Activated B cell treated with CpG ODN at 0.5 μM for 24 hours (primary cell): ENCODE results near the gene TBCCD1. TPM values are rescaled to one million over a fixed set of nuclear protein-coding genes. Genes with fewer than 3 reads are reported as not detected.

Experiments used
- ATAC-seq: fragments of 200-7000 bp; cut with Tn5 transposase; one replicate; pipeline ENCODE4 v1.10.0; 2021; ENCODE audit warnings: low read depth, mild to moderate bottlenecking, moderate library complexity
- CTCF ChIA-PET: fragments of 350-600 bp; sonication (Branson Sonifier 250); formaldehyde crosslinking; loops from one replicate; lab custom pipeline; 2021; ENCODE audit warnings: antibody characterized with exemption; lab: Charles Lee
- POLR2A ChIA-PET: fragments of 350-600 bp; sonication (Branson Sonifier 250); formaldehyde crosslinking; loops from one replicate; lab custom pipeline; 2021; ENCODE audit warnings: antibody characterized with exemption; lab: Charles Lee
- DNase-seq: peaks from one replicate; pipeline ENCODE4 v3.0.0; 2022
- H3K27ac Mint-ChIP-seq: one replicate; pipeline ENCODE4 v1.8.0; 2020; ENCODE audit warnings: mixed read lengths
- H3K27me3 Mint-ChIP-seq: one replicate; pipeline ENCODE4 v1.8.0; 2021; ENCODE audit warnings: mixed read lengths
- H3K36me3 Mint-ChIP-seq: one replicate; pipeline ENCODE4 v1.8.0; 2021; ENCODE audit warnings: low read depth, mixed read lengths
- H3K4me1 Mint-ChIP-seq: one replicate; pipeline ENCODE4 v1.8.0; 2021; ENCODE audit warnings: mixed read lengths
- H3K4me3 Mint-ChIP-seq: one replicate; pipeline ENCODE4 v1.8.0; 2020; ENCODE audit warnings: mild to moderate bottlenecking, mixed read lengths
- H3K9me3 Mint-ChIP-seq: one replicate; pipeline ENCODE4 v1.8.0; 2020; ENCODE audit warnings: mixed read lengths
- intact Hi-C: fragments of 100-400 bp; cut with micrococcal nuclease; formaldehyde crosslinking; loops from one replicate; pipeline ENCODE4 v1.15.1; 2024
- total RNA-seq: library from RNA; stranded (reverse); gene quantifications from 2 replicates; pipeline ENCODE4 v1.2.3, GENCODE V29; 2022
- TF ChIP-seq, protein P1 (sequence below): fragments of 200-600 bp; IDR thresholded peaks from one replicate; pipeline ENCODE4 v1.8.0; 2022; ENCODE audit warnings: antibody characterized with exemption, mild to moderate bottlenecking

The TBCCD1 gene
- total RNA-seq, 1 donor from 2014 or later: 15.4 TPM

DNA sequence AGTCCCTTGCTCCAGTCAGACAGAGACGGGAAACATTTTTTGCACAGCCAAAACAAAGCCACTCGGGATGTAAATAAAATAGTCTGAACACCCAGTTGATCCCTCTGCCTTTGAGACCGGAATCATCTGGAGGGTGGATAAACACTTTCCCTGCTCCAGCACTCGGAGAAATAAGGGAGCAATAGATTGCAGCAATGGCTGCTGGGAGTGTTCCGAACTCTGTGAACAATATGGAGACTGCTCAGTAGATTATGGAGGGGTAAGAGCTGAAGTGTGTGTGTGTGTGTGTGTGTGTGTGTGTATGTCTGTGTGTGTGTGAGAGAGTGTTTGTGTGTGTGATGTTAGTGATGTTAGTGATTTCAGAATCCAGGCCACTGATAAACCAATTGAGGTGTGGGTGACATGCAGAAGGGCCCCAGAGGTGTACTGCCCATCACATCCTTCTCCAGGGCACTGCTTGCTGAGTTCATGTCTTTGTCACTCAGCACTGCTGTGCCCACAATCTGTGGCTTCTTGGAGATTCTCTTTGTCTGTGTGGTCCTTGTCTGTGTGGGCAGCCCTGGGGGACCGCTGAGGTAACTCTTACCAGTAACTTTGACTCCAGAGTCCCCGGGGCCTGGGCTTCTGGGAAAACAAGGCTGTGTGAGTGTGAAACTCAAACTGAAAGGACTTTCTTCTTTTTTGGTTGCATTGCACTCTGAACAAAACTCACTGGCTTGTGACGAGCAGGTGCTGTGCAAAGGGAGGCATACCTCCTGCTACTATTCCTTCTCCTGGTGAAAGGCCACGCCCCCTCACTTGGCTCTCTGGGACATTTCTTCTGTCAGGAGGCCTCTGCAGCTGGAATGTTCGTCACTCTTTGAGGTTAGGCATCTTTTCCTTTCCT lies 45.9 kb downstream of the TBCCD1 start:
- peak; percentile 33 for DNase-seq
- Mint-ChIP-seq H3K4me3 (peak overlapping the region; percentile 41), H3K36me3 (no peaks in the 10 kb centered on the region), H3K4me1 (peaks cover 76% of the 10 kb centered on the region), H3K27me3 (peaks cover 2% of the 10 kb centered on the region), H3K27ac (peak overlapping the region; percentile 87), H3K9me3 (no peaks in the 10 kb centered on the region)
- ChIA-PET CTCF (interaction anchor here (1.0 kb wide), 1 partner anchor 8 kb away, joined by 4 read pairs; no protein-coding TSS in a partner anchor), POLR2A (interaction anchor here (0.5 to 6.5 kb wide), 3 partner anchors 13 to 213 kb away, joined by 3 to 50 read pairs (median 6); no protein-coding TSS in a partner anchor)
- intact Hi-C loops: no loop called here
- peak; percentile 33 for ATAC-seq
- TF ChIP-seq, protein P1, sequence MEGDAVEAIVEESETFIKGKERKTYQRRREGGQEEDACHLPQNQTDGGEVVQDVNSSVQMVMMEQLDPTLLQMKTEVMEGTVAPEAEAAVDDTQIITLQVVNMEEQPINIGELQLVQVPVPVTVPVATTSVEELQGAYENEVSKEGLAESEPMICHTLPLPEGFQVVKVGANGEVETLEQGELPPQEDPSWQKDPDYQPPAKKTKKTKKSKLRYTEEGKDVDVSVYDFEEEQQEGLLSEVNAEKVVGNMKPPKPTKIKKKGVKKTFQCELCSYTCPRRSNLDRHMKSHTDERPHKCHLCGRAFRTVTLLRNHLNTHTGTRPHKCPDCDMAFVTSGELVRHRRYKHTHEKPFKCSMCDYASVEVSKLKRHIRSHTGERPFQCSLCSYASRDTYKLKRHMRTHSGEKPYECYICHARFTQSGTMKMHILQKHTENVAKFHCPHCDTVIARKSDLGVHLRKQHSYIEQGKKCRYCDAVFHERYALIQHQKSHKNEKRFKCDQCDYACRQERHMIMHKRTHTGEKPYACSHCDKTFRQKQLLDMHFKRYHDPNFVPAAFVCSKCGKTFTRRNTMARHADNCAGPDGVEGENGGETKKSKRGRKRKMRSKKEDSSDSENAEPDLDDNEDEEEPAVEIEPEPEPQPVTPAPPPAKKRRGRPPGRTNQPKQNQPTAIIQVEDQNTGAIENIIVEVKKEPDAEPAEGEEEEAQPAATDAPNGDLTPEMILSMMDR: no peak

DNA sequence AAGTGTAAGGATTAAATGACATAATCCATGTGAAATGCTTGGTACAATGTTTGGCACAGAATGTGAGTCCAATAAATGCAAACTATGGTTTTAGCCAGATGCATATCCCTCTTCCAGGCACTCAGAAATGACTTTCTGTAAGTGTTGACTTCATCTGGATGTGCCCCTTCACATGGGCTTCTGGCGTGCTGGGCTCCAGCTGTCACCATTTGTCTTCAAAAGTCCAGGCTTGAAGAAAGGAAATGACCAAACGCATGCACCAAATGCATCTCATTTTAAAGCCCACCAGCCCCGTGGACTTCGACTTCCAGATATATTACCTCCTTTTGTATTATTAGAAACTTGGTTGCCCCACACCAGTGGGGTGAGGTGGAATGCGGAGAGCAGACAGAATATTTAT lies 46.7 kb downstream of the TBCCD1 start:
- no peak overlapping the region for H3K4me3 Mint-ChIP-seq
- no peak for DNase-seq
- intact Hi-C loops: no loop called here
- H3K27ac Mint-ChIP-seq: peak overlapping the region; percentile 87
- TF ChIP-seq, protein P1: no peak
- peaks cover 76% of the 10 kb centered on the region for H3K4me1 Mint-ChIP-seq
- H3K36me3 Mint-ChIP-seq: no peaks in the 10 kb centered on the region
- ATAC-seq: no peak
- H3K9me3 Mint-ChIP-seq: no peaks in the 10 kb centered on the region
- peaks cover 2% of the 10 kb centered on the region for H3K27me3 Mint-ChIP-seq
- POLR2A ChIA-PET: interaction anchor here (1.2 to 6.5 kb wide), 2 partner anchors 14 to 47 kb away, joined by 6 to 50 read pairs; no protein-coding TSS in a partner anchor
- CTCF ChIA-PET: interaction anchor here (1.0 to 1.4 kb wide), 2 partner anchors 9 to 19 kb away, joined by 4 read pairs; no protein-coding TSS in a partner anchor

DNA sequence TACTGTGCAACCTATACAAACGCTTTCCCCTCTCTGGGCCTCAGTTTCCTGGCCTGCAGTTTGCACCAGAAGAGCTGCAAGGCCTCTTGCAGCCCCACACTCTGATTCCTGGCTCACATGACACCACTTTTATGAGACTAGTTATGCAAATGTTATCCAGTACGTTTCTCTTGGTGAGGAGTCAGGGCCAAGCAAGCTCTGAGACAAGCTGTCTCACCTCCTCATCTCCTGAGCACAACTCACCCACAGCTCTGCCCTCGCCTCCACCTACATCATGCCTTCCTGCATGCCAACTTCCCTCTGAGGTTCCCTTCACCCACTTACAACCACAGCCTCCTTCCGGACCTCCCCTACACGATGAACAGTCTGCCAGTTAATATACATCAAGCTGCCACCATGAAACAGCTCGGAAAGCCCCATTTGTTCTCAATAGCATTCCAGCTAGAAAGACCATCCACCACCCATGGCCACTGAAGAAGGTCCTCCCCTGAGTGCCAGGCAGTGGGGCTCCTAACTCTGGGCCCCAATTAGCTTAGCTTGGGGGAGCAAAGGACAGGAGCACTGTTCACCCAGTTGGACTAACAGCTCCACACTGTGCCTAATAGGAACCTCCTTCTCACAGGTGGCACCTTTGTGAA lies 48.0 kb downstream of the TBCCD1 start:
- intact Hi-C loops: loop anchor here (1.0 to 5.0 kb wide), 2 partner anchors 13 to 157 kb away; partner anchors contain the start of gene DGKG
- ChIA-PET POLR2A (interaction anchor here (0.6 to 6.5 kb wide), 8 partner anchors 10 to 583 kb away, joined by 3 to 50 read pairs (median 4); partner anchors contain the start of gene DGKG), CTCF (interaction anchor here (0.8 to 2.2 kb wide), 7 partner anchors 10 to 536 kb away, joined by 3 to 10 read pairs (median 5); no protein-coding TSS in a partner anchor)
- Mint-ChIP-seq H3K27me3 (peaks cover 3% of the 10 kb centered on the region), H3K27ac (peak overlapping the region; percentile 81), H3K9me3 (no peaks in the 10 kb centered on the region), H3K36me3 (no peaks in the 10 kb centered on the region), H3K4me1 (peaks cover 79% of the 10 kb centered on the region), H3K4me3 (peak overlapping the region; percentile 36)
- peak; percentile 80 for ATAC-seq
- TF ChIP-seq, protein P1: no peak
- DNase-seq: peak; percentile 30

DNA sequence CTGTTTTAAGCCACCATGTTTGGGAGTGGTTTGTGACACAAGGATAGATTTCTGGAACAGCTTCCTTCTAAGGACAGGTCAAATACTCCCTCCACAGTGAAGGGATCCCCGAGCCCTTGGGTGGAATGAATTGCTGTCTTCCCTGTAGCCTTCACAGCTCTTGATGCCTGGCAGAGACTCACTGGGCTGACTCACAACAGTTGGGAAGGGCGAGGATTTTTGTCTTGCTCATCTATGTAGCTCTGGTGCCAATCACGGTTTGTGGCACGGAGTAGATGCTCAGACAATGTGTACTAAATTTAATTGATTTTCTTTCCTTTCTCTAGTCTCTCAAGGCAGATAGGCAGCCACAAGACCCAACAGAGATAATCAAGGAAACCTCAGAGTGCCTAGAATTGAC lies 49.9 kb downstream of the TBCCD1 start:
- H3K9me3 Mint-ChIP-seq: no peaks in the 10 kb centered on the region
- ChIA-PET CTCF (interaction anchor here (1.2 to 1.4 kb wide), 2 partner anchors 12 to 17 kb away, joined by 3 read pairs; no protein-coding TSS in a partner anchor), POLR2A (interaction anchor here (1.3 to 6.5 kb wide), 2 partner anchors 9 to 17 kb away, joined by 4 to 50 read pairs; no protein-coding TSS in a partner anchor)
- no peaks in the 10 kb centered on the region for H3K36me3 Mint-ChIP-seq
- ATAC-seq (no peak), DNase-seq (no peak)
- H3K4me1 Mint-ChIP-seq: peaks cover 76% of the 10 kb centered on the region
- no peak overlapping the region for H3K27ac Mint-ChIP-seq
- TF ChIP-seq, protein P1: no peak
- H3K27me3 Mint-ChIP-seq: peaks cover 3% of the 10 kb centered on the region
- H3K4me3 Mint-ChIP-seq: no peak overlapping the region
- intact Hi-C loops: loop anchor here (5.0 kb wide), 1 partner anchor 155 kb away; the partner anchor contains the start of gene DGKG
